H1 (cell line): ENCODE data around the gene SECTM1. TPM values are rescaled to one million over a fixed set of nuclear protein-coding genes. Genes with fewer than 3 reads are reported as not detected.

Experiments used
- CTCF ChIA-PET: fragments of 300-600 bp; sonication (Branson Sonifier 250); formaldehyde crosslinking; loops from one replicate; lab custom pipeline; 2021; ENCODE audit not compliant: partially characterized antibody; lab: Charles Lee
- POLR2A ChIA-PET: fragments of 300-600 bp; sonication (Branson Sonifier 250); formaldehyde crosslinking; loops from one replicate; lab custom pipeline; 2021; ENCODE audit warnings: inconsistent platforms; ENCODE audit not compliant: partially characterized antibody; lab: Charles Lee
- DNase-seq, 2 experiments: peaks; one replicate each; pipeline versions ENCODE4 v3.0.0 to v3.0.0-alpha.2; 2010 to 2022; ENCODE audit warnings: low spot score in 2 of 2, low read depth in 1 of 2, mixed read lengths in 1 of 2
- FAIRE-seq: peaks from 2 replicates; lab custom pipeline; 2011; peaks lifted over from hg19 to GRCh38; lab: Jason Lieb, UNC
- H2AFZ ChIP-seq: 2 replicates; pipeline ENCODE4 v1.8.1; 2012; ENCODE audit warnings: low read length, inconsistent platforms
- H2AK5ac ChIP-seq: 2 replicates; pipeline ENCODE4 v1.6.1; 2013; ENCODE audit warnings: low read depth, low read length
- H2BK120ac ChIP-seq: replicated peaks from 2 replicates; pipeline ENCODE3; 2013; ENCODE audit warnings: low read depth, low read length, inconsistent platforms
- H2BK12ac ChIP-seq: 2 replicates; pipeline ENCODE4 v1.6.1; 2013; ENCODE audit warnings: low read depth, low read length
- H2BK15ac ChIP-seq: 2 replicates; pipeline ENCODE4 v1.6.1; 2013; ENCODE audit warnings: low read length
- H2BK20ac ChIP-seq: 2 replicates; pipeline ENCODE4 v1.6.1; 2013; ENCODE audit warnings: low read length
- H2BK5ac ChIP-seq: 2 replicates; pipeline ENCODE4 v1.6.1; 2013; ENCODE audit warnings: low read depth, low read length
- H3K14ac ChIP-seq: 2 replicates; pipeline ENCODE4 v1.6.1; 2013; ENCODE audit warnings: inconsistent platforms; ENCODE audit not compliant: insufficient read length
- H3K18ac ChIP-seq: 2 replicates; pipeline ENCODE4 v1.6.1; 2013; ENCODE audit warnings: low read length; ENCODE audit errors: extremely low read depth
- H3K23ac ChIP-seq: 2 replicates; pipeline ENCODE4 v1.6.1; 2013; ENCODE audit warnings: inconsistent platforms; ENCODE audit not compliant: insufficient read length
- H3K23me2 ChIP-seq: 2 replicates; pipeline ENCODE4 v1.6.1; 2013; ENCODE audit warnings: low read depth, low read length
- H3K27ac ChIP-seq: 2 replicates; pipeline ENCODE4 v1.6.1; 2011; ENCODE audit warnings: low read depth, low read length, inconsistent platforms
- H3K27me3 ChIP-seq, 4 experiments: replicated peaks in 1 of 4; 1 replicate in 1 of 4; 2 replicates in 3 of 4; pipeline versions ENCODE4 v1.6.1 to v1.8.1; 2011 to 2013; ENCODE audit warnings: low read length in 3 of 4, mild to moderate bottlenecking in 3 of 4, inconsistent platforms in 2 of 4, mixed read lengths in 2 of 4, moderate library complexity in 1 of 4; ENCODE audit not compliant: control insufficient read depth in 3 of 4, insufficient read depth in 3 of 4; ENCODE audit errors: extremely low read depth in 1 of 4
- H3K36me3 ChIP-seq, 4 experiments: 2 replicates each; pipeline versions ENCODE4 v1.6.1 to v1.8.1; 2011 to 2013; ENCODE audit warnings: mild to moderate bottlenecking in 4 of 4, low read length in 3 of 4, moderate library complexity in 2 of 4, control low read depth in 1 of 4, inconsistent platforms in 1 of 4; ENCODE audit not compliant: insufficient read depth in 4 of 4, control insufficient read depth in 2 of 4
- H3K4ac ChIP-seq: replicated peaks from 2 replicates; pipeline ENCODE3; 2013; ENCODE audit warnings: low read length, low read depth, mixed read lengths, inconsistent platforms; ENCODE audit not compliant: insufficient read length
- H3K4me1 ChIP-seq, 4 experiments: replicated peaks in 1 of 4; 1 replicate in 1 of 4; 2 replicates in 3 of 4; pipeline versions ENCODE4 v1.6.1 to v1.8.1; 2011 to 2013; ENCODE audit warnings: low read length in 3 of 4, inconsistent platforms in 2 of 4, mixed read lengths in 1 of 4; ENCODE audit not compliant: insufficient read depth in 4 of 4, control insufficient read depth in 3 of 4
- H3K4me2 ChIP-seq, 2 experiments: 2 replicates each; pipeline versions ENCODE4 v1.6.1 to v1.8.1; 2011 to 2013; ENCODE audit warnings: low read depth in 2 of 2, low read length in 2 of 2, control low read depth in 1 of 2, inconsistent platforms in 1 of 2, mild to moderate bottlenecking in 1 of 2; ENCODE audit not compliant: insufficient read depth in 1 of 2
- H3K4me3 ChIP-seq, 4 experiments: fragments of 200-600, 300-600 bp in 1 of 4; sonication (generic), shearing (Covaris generic), sonication (Bioruptor Twin) in 1 of 4; 2 replicates each; pipeline versions ENCODE4 v1.5.1 to v1.8.1; 2011 to 2016; ENCODE audit warnings: low read length in 4 of 4, low read depth in 3 of 4, control low read depth in 2 of 4, inconsistent platforms in 2 of 4, mild to moderate bottlenecking in 2 of 4, mixed read lengths in 1 of 4, moderate library complexity in 1 of 4; ENCODE audit not compliant: insufficient read depth in 2 of 4; ENCODE audit errors: extremely low read depth in 1 of 4
- H3K56ac ChIP-seq: replicated peaks from 2 replicates; pipeline ENCODE3; 2013; ENCODE audit warnings: low read depth, mild to moderate bottlenecking, mixed read lengths, low read length, inconsistent platforms; ENCODE audit not compliant: insufficient read length
- H3K79me1 ChIP-seq: 2 replicates; pipeline ENCODE4 v1.6.1; 2013; ENCODE audit warnings: low read depth, low read length, control low read depth
- H3K79me2 ChIP-seq, 2 experiments: 2 replicates each; pipeline versions ENCODE4 v1.6.1 to v1.8.1; 2012 to 2013; ENCODE audit warnings: low read length in 2 of 2, mild to moderate bottlenecking in 2 of 2, inconsistent platforms in 1 of 2; ENCODE audit not compliant: insufficient read depth in 2 of 2, control insufficient read depth in 1 of 2
- H3K9ac ChIP-seq, 4 experiments: replicated peaks in 1 of 4; 1 replicate in 1 of 4; 2 replicates in 3 of 4; pipeline versions ENCODE4 v1.6.1 to v1.8.1; 2011 to 2013; ENCODE audit warnings: low read depth in 3 of 4, low read length in 3 of 4, control low read depth in 2 of 4, mild to moderate bottlenecking in 2 of 4, moderate library complexity in 2 of 4, inconsistent platforms in 1 of 4; ENCODE audit errors: extremely low read depth in 1 of 4
- H3K9me3 ChIP-seq, 2 experiments: 2 replicates each; pipeline versions ENCODE4 v1.6.1 to v1.8.1; 2012 to 2013; ENCODE audit warnings: mild to moderate bottlenecking in 2 of 2, moderate library complexity in 2 of 2, control low read depth in 1 of 2, inconsistent platforms in 1 of 2, low read depth in 1 of 2, low read length in 1 of 2, mixed read lengths in 1 of 2; ENCODE audit not compliant: insufficient read depth in 2 of 2
- H4K20me1 ChIP-seq, 2 experiments: replicated peaks in 1 of 2; 2 replicates each; pipeline versions ENCODE3 to v1.8.1; 2011 to 2013; ENCODE audit warnings: inconsistent platforms in 2 of 2, low read length in 2 of 2, mild to moderate bottlenecking in 1 of 2; ENCODE audit not compliant: insufficient read depth in 2 of 2, control insufficient read depth in 1 of 2
- H4K5ac ChIP-seq: 2 replicates; pipeline ENCODE4 v1.6.1; 2013; ENCODE audit warnings: low read length, low read depth, mixed read lengths, inconsistent platforms; ENCODE audit not compliant: insufficient read length
- H4K8ac ChIP-seq: 2 replicates; pipeline ENCODE4 v1.8.0; 2013; ENCODE audit warnings: mild to moderate bottlenecking, moderate library complexity, low read length, inconsistent platforms; ENCODE audit not compliant: insufficient read depth; ENCODE audit errors: extremely low read depth
- H4K91ac ChIP-seq: replicated peaks from 2 replicates; pipeline ENCODE3; 2013; ENCODE audit warnings: low read length, mixed read lengths, inconsistent platforms; ENCODE audit not compliant: insufficient read length
- BRCA1 ChIP-seq: IDR thresholded peaks from 2 replicates; pipeline ENCODE4 v1.6.1; 2012; ENCODE audit warnings: low read depth, low read length, improper control_type of control experiment
- CHD2 ChIP-seq: IDR thresholded peaks from 2 replicates; pipeline ENCODE4 v1.6.1; 2012; ENCODE audit warnings: low read length, improper control_type of control experiment
- GABPA ChIP-seq: IDR thresholded peaks from 2 replicates; pipeline ENCODE4 v1.6.1; 2011; ENCODE audit warnings: mild to moderate bottlenecking, low read length, moderate library complexity, borderline replicate concordance; ENCODE audit not compliant: insufficient read depth
- MAFK ChIP-seq: IDR thresholded peaks from 2 replicates; pipeline ENCODE4 v1.6.1; 2012; ENCODE audit warnings: low read depth, mild to moderate bottlenecking, improper control_type of control experiment, low read length
- PHF8 ChIP-seq: fragments of 200-600 bp; sonication (generic); conservative IDR thresholded peaks from 2 replicates; pipeline ENCODE4 v1.7.1; 2012; ENCODE audit warnings: low read depth, mild to moderate bottlenecking, inconsistent platforms, low read length, moderate library complexity
- POLR2A ChIP-seq, 2 experiments: IDR thresholded peaks; 1 replicate in 1 of 2; 2 replicates in 1 of 2; pipeline ENCODE4 v1.6.1; 2011; ENCODE audit warnings: low read depth in 2 of 2, low read length in 2 of 2, mild to moderate bottlenecking in 2 of 2; ENCODE audit errors: control extremely low read depth in 1 of 2
- POLR2AphosphoS5 ChIP-seq: IDR thresholded peaks from 2 replicates; pipeline ENCODE4 v1.6.1; 2011; ENCODE audit warnings: low read depth, low read length
- RAD21 ChIP-seq, 2 experiments: IDR thresholded peaks in 1 of 2; conservative IDR thresholded peaks in 1 of 2; 2 replicates each; pipeline ENCODE4 v1.6.1; 2011; ENCODE audit warnings: low read depth in 2 of 2, low read length in 2 of 2, improper control_type of control experiment in 1 of 2, inconsistent platforms in 1 of 2, mild to moderate bottlenecking in 1 of 2, moderate library complexity in 1 of 2
- TBP ChIP-seq: IDR thresholded peaks from 2 replicates; pipeline ENCODE4 v1.6.1; 2011; ENCODE audit warnings: low read depth, low read length, improper control_type of control experiment
- WGBS, 2 experiments: shearing (Covaris generic) in 1 of 2; methylation state at CpG; one replicate each; pipeline versions ENCODE4 v1.1.6 to v1.1.7; 2013 to 2015; ENCODE audit warnings: low lambda C conversion rate in 2 of 2, mixed read lengths in 2 of 2, inconsistent platforms in 1 of 2, low coverage in 1 of 2, missing lambda C conversion rate in 1 of 2; ENCODE audit not compliant: insufficient replicate concordance in 2 of 2, insufficient coverage in 1 of 2, insufficient read length in 1 of 2; ENCODE audit errors: extremely low coverage in 1 of 2, missing lambda C conversion rate in 1 of 2; 5-methylcytosine and 5-hydroxymethylcytosine counted together
- polyA plus RNA-seq, 7 experiments: library from polyadenylated mRNA; depleted of rRNA in 3 of 7; stranded (reverse) in 5 of 7; unstranded in 2 of 7; fragments of >200 nt in 5 of 7; fragments of 200-250 nt in 2 of 7; gene quantifications; 1 replicate in 5 of 7; 2 replicates in 1 of 7; 4 replicates in 1 of 7; pipeline versions ENCODE4 v1.2.1 to v1.2.3, GENCODE V29; 2011 to 2013; ENCODE audit warnings: missing spikeins in 2 of 7, mixed read lengths in 2 of 7
- total RNA-seq: library from RNA; stranded (reverse); fragmentation: NEBNext Ultra II Directional; extraction: Animal tissue kit (Norgen Biotek cat#: 25700); gene quantifications from 2 replicates; pipeline ENCODE4 v1.2.1, GENCODE V29; 2021
- TF ChIP-seq, protein P1 (sequence below): IDR thresholded peaks from 2 replicates; pipeline ENCODE4 v1.6.1; 2011; ENCODE audit warnings: low read length, improper control_type of control experiment
- TF ChIP-seq, protein P2 (sequence below): IDR thresholded peaks from 2 replicates; pipeline ENCODE4 v1.6.1; 2012; ENCODE audit warnings: low read length, inconsistent platforms

SECTM1 gene
- total and polyA plus RNA-seq, 2 of the 8 experiments (the other 6 are each of a cell fraction or from before 2014, with no cell fraction given), result 0.20 to 0.65 TPM

DNA sequence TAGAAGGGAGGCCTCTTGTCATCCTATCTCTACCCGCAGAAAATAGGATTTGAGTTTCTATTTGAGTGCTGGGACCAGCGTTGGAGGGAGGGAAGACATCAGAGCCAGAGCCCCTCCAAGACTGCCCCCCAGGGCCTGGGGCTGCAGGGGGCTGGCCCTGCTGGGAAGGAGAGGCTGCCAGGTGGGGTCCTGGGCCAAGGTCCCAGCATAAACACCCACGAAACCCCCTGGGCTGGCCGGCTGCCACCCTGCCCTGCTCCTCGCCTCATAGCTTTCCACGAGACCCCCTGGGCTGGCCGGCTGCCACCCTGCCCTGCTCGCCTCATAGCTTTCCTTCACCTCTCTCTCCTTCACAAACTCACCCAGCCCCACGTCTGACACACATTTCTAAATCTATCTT lies 14.9 kb upstream of the SECTM1 start:
- no peak overlapping the region for H3K18ac ChIP-seq
- no peak overlapping the region for H3K14ac ChIP-seq
- H2BK15ac ChIP-seq, result no peak overlapping the region
- no peak for FAIRE-seq
- H3K4me2 ChIP-seq, result no peak overlapping the region
- no peak overlapping the region for H4K91ac ChIP-seq
- H3K27me3 ChIP-seq, result no peaks in the 10 kb centered on the region; a peak in 1 of 7 replicates
- no peaks in the 10 kb centered on the region for H3K23me2 ChIP-seq
- no peak for DNase-seq
- no peak overlapping the region for H3K4ac ChIP-seq
- H3K56ac ChIP-seq, result no peak overlapping the region
- no peak overlapping the region for H4K5ac ChIP-seq
- H2BK120ac ChIP-seq, result no peak overlapping the region
- no peaks in the 10 kb centered on the region; a peak in 1 of 7 replicates for H3K4me1 ChIP-seq
- no peaks in the 10 kb centered on the region for H3K36me3 ChIP-seq
- no peak for TF ChIP-seq PHF8
- TF ChIP-seq BRCA1, result no peak
- TF ChIP-seq POLR2A (IDR thresholded peaks at IDR 0.05; ENCODE audit: control extremely low read depth in 1 of 2, low read depth in 2 of 2, low read length in 2 of 2), result no peak
- no peak for TF ChIP-seq GABPA
- TF ChIP-seq CHD2, result no peak
- TF ChIP-seq POLR2AphosphoS5, result no peak
- TF ChIP-seq MAFK, result no peak
- TF ChIP-seq, protein P1, sequence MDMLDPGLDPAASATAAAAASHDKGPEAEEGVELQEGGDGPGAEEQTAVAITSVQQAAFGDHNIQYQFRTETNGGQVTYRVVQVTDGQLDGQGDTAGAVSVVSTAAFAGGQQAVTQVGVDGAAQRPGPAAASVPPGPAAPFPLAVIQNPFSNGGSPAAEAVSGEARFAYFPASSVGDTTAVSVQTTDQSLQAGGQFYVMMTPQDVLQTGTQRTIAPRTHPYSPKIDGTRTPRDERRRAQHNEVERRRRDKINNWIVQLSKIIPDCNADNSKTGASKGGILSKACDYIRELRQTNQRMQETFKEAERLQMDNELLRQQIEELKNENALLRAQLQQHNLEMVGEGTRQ, result no peak
- no peak for TF ChIP-seq RAD21 (IDR thresholded peaks at IDR 0.05 in 1 of 2, conservative IDR thresholded peaks at IDR 0.05 in 1 of 2; ENCODE audit: low read depth in 2 of 2, low read length in 2 of 2)
- no peak for TF ChIP-seq TBP
- TF ChIP-seq, protein P2, sequence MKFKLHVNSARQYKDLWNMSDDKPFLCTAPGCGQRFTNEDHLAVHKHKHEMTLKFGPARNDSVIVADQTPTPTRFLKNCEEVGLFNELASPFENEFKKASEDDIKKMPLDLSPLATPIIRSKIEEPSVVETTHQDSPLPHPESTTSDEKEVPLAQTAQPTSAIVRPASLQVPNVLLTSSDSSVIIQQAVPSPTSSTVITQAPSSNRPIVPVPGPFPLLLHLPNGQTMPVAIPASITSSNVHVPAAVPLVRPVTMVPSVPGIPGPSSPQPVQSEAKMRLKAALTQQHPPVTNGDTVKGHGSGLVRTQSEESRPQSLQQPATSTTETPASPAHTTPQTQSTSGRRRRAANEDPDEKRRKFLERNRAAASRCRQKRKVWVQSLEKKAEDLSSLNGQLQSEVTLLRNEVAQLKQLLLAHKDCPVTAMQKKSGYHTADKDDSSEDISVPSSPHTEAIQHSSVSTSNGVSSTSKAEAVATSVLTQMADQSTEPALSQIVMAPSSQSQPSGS, result no peak
- no peaks in the 10 kb centered on the region for H4K20me1 ChIP-seq
- no peak overlapping the region for H2BK5ac ChIP-seq
- no peak overlapping the region for H2AK5ac ChIP-seq
- H3K23ac ChIP-seq, result no peak overlapping the region
- POLR2A ChIA-PET, result no interaction called here
- no peaks in the 10 kb centered on the region for H3K79me2 ChIP-seq
- H3K27ac ChIP-seq, result no peak overlapping the region
- H2BK20ac ChIP-seq, result no peak overlapping the region
- H2BK12ac ChIP-seq, result no peak overlapping the region
- no peak overlapping the region for H3K9ac ChIP-seq
- WGBS, 2 experiments, result 85% methylated on average over 9 of the region's 9 CpGs; no CpG with 5 or more reads in 1 of the 2 experiments
- H3K79me1 ChIP-seq, result no peaks in the 10 kb centered on the region
- no peak overlapping the region; the same call in 1 of the 2 replicates for H4K8ac ChIP-seq
- H3K4me3 ChIP-seq, result no peak overlapping the region
- H2AFZ ChIP-seq, result no peak overlapping the region
- CTCF ChIA-PET, result interaction anchor here (0.9 to 1.8 kb wide), 3 partner anchors 14 to 128 kb away, joined by 3 to 6 read pairs (median 4); no protein-coding TSS in a partner anchor
- H3K9me3 ChIP-seq, result no peaks in the 10 kb centered on the region
